C4-2B (cell line): Measurements from ENCODE around the gene KRTAP4-1.
"Not testable (repeated sequence)": the region's sequence is repeated elsewhere in the genome, so short reads cannot be mapped to it uniquely, and the experiment has no call there.

Experiments
- H3K27ac ChIP-seq: fragments of 450-650 bp; 2 replicates; pipeline ENCODE4 v1.5.1; 2017
- CTCF ChIP-seq: fragments of 450-650 bp; conservative IDR thresholded peaks from 2 replicates; pipeline ENCODE4 v1.5.1; 2017; ENCODE audit warnings: mild to moderate bottlenecking
- ZFX ChIP-seq: fragments of 450-650 bp; IDR thresholded peaks from 2 replicates; pipeline ENCODE4 v1.6.1; 2017

Gene KRTAP4-1

GRCh38 chr17:41184480-41184961 lies at the start of gene KRTAP4-1:
Gene KRTAP4-1 (minus strand): TSS chr17:41184911. CDS start chr17:41184854, 57 bp downstream.
- H3K27ac ChIP-seq, result no peak within 1 kb of the TSS
- no peak for TF ChIP-seq CTCF
- TF ChIP-seq ZFX, result no peak

DNA sequence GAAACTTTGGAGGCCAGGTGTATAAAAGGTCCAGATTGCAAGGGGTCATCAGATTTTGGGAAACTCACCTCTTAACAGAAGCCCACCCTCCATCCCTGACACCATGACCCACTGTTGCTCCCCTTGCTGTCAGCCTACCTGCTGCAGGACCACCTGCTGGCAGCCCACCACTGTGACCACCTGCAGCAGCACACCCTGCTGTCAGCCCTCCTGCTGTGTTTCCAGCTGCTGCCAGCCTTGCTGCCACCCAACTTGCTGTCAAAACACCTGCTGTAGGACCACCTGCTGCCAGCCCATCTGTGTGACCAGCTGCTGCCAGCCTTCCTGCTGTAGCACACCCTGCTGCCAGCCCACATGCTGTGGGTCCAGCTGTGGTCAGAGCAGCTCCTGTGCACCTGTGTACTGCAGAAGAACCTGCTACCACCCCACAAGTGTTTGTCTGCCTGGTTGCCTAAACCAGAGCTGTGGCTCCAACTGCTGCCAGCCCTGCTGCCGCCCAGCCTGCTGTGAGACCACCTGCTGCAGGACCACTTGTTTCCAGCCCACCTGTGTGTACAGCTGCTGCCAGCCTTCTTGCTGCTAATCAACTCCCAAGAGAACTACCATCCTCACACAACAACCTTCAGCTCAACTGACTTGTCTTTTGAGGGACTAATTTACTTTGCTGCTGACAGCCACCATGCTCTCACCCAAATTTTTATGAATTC lies 47.8 kb upstream of the KRTAP4-1 start, which contains the start of gene KRTAP9-3:
Gene KRTAP9-3, plus strand, starts transcription at position 51 of the 707 bp plus-strand sequence. Its CDS starts 53 bp downstream, at position 104.
- H3K27ac ChIP-seq, result not testable (repeated sequence)

GRCh38 chr17:41231731-41232130 lies 47.0 kb upstream of the KRTAP4-1 start:
- TF ChIP-seq CTCF, result no peak
- TF ChIP-seq ZFX, result no peak

DNA sequence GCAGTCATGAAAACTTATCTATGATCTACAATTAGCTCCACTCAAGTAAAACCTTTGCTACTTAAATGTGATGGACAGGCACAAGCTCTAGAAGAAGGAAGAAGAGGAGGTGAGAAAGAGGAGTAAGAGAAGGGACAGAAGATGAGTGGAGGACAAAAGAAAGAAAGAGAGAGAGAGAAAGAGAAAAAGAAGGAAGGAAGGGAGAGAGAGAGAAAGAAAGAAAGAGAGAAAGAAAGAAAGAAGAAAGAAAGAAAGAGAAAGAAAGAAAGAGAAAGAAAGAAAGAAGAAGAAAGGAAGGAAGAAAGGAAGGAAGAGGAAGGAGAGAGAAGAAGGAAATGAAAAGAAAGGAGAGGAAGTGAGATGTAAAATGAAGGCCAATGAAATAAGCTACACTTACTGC lies 45.4 kb upstream of the KRTAP4-1 start:
- TF ChIP-seq ZFX (no peak), CTCF (no peak)

More at GRCh38 chr17:41231731-41232130, 47.0 kb upstream of the KRTAP4-1 start:
- H3K27ac ChIP-seq, result no peak overlapping the region

DNA sequence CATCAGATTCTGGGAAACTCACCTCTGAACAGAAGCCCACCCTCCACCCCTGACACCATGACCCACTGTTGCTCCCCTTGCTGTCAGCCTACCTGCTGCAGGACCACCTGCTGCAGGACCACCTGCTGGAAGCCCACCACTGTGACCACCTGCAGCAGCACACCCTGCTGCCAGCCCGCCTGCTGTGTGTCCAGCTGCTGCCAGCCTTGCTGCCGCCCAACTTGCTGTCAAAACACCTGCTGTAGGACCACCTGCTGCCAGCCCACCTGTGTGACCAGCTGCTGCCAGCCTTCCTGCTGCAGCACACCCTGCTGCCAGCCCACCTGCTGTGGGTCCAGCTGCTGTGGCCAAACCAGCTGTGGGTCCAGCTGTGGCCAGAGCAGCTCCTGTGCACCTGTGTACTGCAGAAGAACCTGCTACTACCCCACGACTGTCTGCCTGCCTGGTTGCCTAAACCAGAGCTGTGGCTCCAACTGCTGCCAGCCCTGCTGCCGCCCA lies 41.9 kb upstream of the KRTAP4-1 start, which contains the start of gene KRTAP9-2:
Gene KRTAP9-2, plus strand, starts transcription at position 51 of the 498 bp plus-strand sequence. Its CDS starts 7 bp downstream, at position 58.
- not testable (repeated sequence) for H3K27ac ChIP-seq

More for the DNA sequence above, 45.4 kb upstream of the KRTAP4-1 start:
- no peak overlapping the region for H3K27ac ChIP-seq

DNA sequence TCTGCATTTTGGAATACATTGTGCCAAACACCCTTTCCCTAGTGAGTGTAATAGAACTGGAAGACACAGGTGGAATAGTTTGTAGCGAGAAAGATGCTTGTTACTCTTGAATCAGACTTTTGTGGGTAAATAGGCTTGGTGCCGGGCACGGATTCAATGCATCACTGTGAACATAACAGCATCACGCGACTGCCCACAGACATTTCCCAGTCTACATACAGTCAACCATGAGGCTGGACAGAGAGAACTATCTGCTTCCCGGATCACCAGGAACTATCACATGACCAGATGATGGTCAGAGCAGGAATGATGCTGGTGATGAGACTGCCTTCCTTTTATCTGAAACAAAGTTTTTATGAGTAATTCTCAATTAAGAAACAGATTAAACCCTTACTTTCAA lies 41.3 kb upstream of the KRTAP4-1 start:
- H3K27ac ChIP-seq, result no peak overlapping the region
- TF ChIP-seq CTCF (no peak), ZFX (no peak)

GRCh38 chr17:41223821-41224220 lies 39.1 kb upstream of the KRTAP4-1 start:
- TF ChIP-seq ZFX (no peak), CTCF (no peak)

DNA sequence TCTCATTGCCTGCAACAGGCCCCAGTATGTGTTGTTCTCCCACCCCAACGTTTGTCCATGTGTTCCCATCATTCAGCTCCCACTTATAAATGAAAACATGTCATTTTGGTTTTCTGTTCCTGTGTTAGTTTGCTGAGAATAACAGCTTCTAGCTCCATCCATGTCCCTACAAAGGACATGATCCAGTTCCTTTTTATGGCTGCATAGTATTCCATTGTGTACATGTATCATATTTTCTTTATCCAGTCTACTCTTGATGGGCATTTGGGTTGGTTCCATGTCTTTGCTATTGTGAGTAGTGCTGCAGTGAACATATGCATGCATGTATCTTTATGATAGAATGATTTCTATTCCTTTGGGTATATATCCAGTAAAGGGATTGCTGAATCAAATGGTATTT lies 31.0 kb upstream of the KRTAP4-1 start:
- H3K27ac ChIP-seq, result no peak overlapping the region
- no peak for TF ChIP-seq CTCF
- TF ChIP-seq ZFX, result no peak

More at GRCh38 chr17:41223821-41224220, 39.1 kb upstream of the KRTAP4-1 start:
- H3K27ac ChIP-seq, result no peak overlapping the region
